ENCODE results near the gene B3GALT6. TPM values are rescaled to one million over a fixed set of nuclear protein-coding genes. Genes with fewer than 3 reads are reported as not detected.

Gene B3GALT6
- total RNA-seq, 1 experiment from 2014 or later: 74.0 TPM

DNA sequence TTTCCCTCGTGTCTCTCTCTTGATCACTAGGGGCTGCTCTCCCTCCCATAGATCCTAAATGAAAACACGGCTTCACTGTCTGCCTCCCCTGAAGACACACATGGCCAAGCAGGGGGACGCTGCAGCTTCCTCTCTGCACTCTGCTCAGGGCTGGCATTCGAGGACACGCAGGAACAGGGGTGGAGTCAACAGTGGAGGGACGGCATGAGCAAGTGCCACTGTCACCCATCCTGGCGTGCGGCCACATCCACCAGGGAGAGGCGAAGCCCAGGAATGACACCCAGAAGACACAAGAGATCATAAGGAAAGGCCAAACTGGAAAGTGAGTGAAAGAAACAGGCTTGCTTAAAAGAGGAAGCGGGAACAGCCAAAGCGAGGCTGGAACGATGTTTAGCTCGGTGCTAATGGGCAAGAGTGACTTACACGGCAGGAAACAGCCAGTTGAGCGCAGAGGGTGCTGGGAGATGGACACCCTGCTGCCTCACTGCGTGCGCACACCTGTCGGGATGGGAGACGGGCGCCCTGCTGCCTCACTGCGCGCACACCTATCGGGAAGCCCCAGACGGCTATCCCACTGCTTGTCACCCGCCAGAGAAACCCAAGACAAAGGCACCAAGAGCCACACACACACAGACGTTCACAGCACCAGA lies 28.0 kb downstream of the B3GALT6 start:
- Histone ChIP-seq H4K20me1 (ENCODE audit: low read length) (no peaks in the 10 kb centered on the region), H3K9ac (ENCODE audit: low read length) (no peak overlapping the region), H3F3A (ENCODE audit: low read length, unreplicated experiment) (no peaks in the 10 kb centered on the region), H3K4me2 (ENCODE audit: low read length) (no peak overlapping the region), H3K79me2 (ENCODE audit: low read length) (peaks cover 62% of the 10 kb centered on the region), H3K36me3 (ENCODE audit: low read depth, low read length) (peaks cover 66% of the 10 kb centered on the region), H3K4me3 (ENCODE audit: low read length) (no peak overlapping the region), H2AFZ (ENCODE audit: low read length) (no peak overlapping the region), H3K4me1 (ENCODE audit: insufficient read depth, low read length) (peaks cover 23% of the 10 kb centered on the region), H3K27me3 (ENCODE audit: low read length) (no peaks in the 10 kb centered on the region), H3K9me3 (ENCODE audit: low read length) (no peaks in the 10 kb centered on the region), H3K9me2 (replicated peaks; ENCODE audit: low read length) (no peaks in the 10 kb centered on the region), H3K27ac (ENCODE audit: low read length) (no peak overlapping the region)
- ChIA-PET CTCF (no interaction called here), POLR2A (ENCODE audit: unreplicated experiment) (no interaction called here)
- no TSS peak for BruUV-seq (replicated peaks)
- TF ChIP-seq EZH2phosphoT487 (IDR thresholded peaks at IDR 0.05; ENCODE audit: borderline replicate concordance, low read length): no peak
- no peak for TF ChIP-seq CTCF (conservative IDR thresholded peaks at IDR 0.05; ENCODE audit: low read depth, low read length)
- no peak for TF ChIP-seq EZH2 (IDR thresholded peaks at IDR 0.05; ENCODE audit: low read length, unreplicated experiment)
- ATAC-seq (no peak), DNase-seq (no peak)
- intact Hi-C loops (cut with micrococcal nuclease): no loop called here

- POLR2A ChIA-PET (ENCODE audit: unreplicated experiment): no interaction called here
- no peaks in the 10 kb centered on the region for H4K20me1 ChIP-seq (ENCODE audit: low read length)
Observed at GRCh38 chr1:1260843-1261560, 29.0 kb downstream of the B3GALT6 start.

More at GRCh38 chr1:1260843-1261560, 29.0 kb downstream of the B3GALT6 start:
- TF ChIP-seq EZH2phosphoT487 (IDR thresholded peaks at IDR 0.05; ENCODE audit: borderline replicate concordance, low read length) (no peak), EZH2 (IDR thresholded peaks at IDR 0.05; ENCODE audit: low read length, unreplicated experiment) (no peak), CTCF (conservative IDR thresholded peaks at IDR 0.05; ENCODE audit: low read depth, low read length) (no peak)
- Histone ChIP-seq H3K36me3 (ENCODE audit: low read depth, low read length) (peaks cover 61% of the 10 kb centered on the region), H3K4me1 (ENCODE audit: insufficient read depth, low read length) (peaks cover 32% of the 10 kb centered on the region), H2AFZ (ENCODE audit: low read length) (no peak overlapping the region), H3K27me3 (ENCODE audit: low read length) (no peaks in the 10 kb centered on the region), H3F3A (ENCODE audit: low read length, unreplicated experiment) (no peaks in the 10 kb centered on the region), H3K4me3 (ENCODE audit: low read length) (no peak overlapping the region), H3K9me3 (ENCODE audit: low read length) (no peaks in the 10 kb centered on the region), H3K79me2 (ENCODE audit: low read length) (peaks cover 63% of the 10 kb centered on the region), H3K9ac (ENCODE audit: low read length) (no peak overlapping the region), H3K4me2 (ENCODE audit: low read length) (no peak overlapping the region), H3K9me2 (replicated peaks; ENCODE audit: low read length) (no peaks in the 10 kb centered on the region), H3K27ac (ENCODE audit: low read length) (no peak overlapping the region)
- DNase-seq (no peak), ATAC-seq (no peak)
- no TSS peak for BruUV-seq (replicated peaks)
- CTCF ChIA-PET: interaction anchor here (0.7 kb wide), 1 partner anchor 246 kb away, joined by 7 read pairs; no protein-coding TSS in a partner anchor
- intact Hi-C loops (cut with micrococcal nuclease): no loop called here

All from PC-3 (cell line).